ENCODE measurements around the gene FUNDC1.
A peak's percentile ranks its signal among the peaks of the same experiment; 100 is the strongest.

FUNDC1 gene

GRCh38 chrX:44483965-44484606 lies 58.6 kb downstream of the FUNDC1 start:
- CTCF ChIA-PET: interaction anchor here (0.9 kb wide), 1 partner anchor 46 kb away, joined by 3 read pairs; no protein-coding TSS in a partner anchor
- Histone ChIP-seq H3K4me3 (ENCODE audit: control insufficient read depth in 1 of 7, extremely low read depth in 1 of 7, insufficient read depth in 4 of 7, low read depth in 2 of 7, low read length in 6 of 7) (no peak overlapping the region), H3K9me3 (ENCODE audit: control extremely low read depth in 1 of 5, control insufficient read depth in 4 of 5, insufficient read depth in 2 of 5, low read depth in 1 of 5, low read length in 4 of 5) (peaks cover 0 to 8% (median 0%) of the 10 kb centered on the region in 5 experiments), H3K27me3 (replicated peaks in 2 of 5; ENCODE audit: control insufficient read depth in 4 of 5, insufficient read depth in 5 of 5, low read length in 4 of 5) (peaks cover 0 to 4% (median 0%) of the 10 kb centered on the region in 5 experiments), H3K27ac (ENCODE audit: insufficient read depth in 1 of 2, low read depth in 1 of 2, low read length in 2 of 2, poor library complexity in 1 of 2, severe bottlenecking in 2 of 2) (no peak overlapping the region), H3K4me1 (ENCODE audit: control extremely low read depth in 1 of 4, control insufficient read depth in 4 of 4, insufficient read depth in 4 of 4, low read length in 3 of 4) (no peaks in the 10 kb centered on the region), H3K36me3 (ENCODE audit: control insufficient read depth in 4 of 4, insufficient read depth in 4 of 4, low read length in 3 of 4) (no peaks in the 10 kb centered on the region)
- POLR2A ChIA-PET: no interaction called here
- peak in 2 of 3 donors; percentile 7 to 39 for DNase-seq
- WGBS (ENCODE audit: insufficient coverage): 92% methylated on average over 6 of the region's 8 CpGs

- no peak for DNase-seq
- POLR2A ChIA-PET: no interaction called here
- CTCF ChIA-PET: no interaction called here
- Histone ChIP-seq H3K4me3 (ENCODE audit: control insufficient read depth in 1 of 7, extremely low read depth in 1 of 7, insufficient read depth in 4 of 7, low read depth in 2 of 7, low read length in 6 of 7) (no peak overlapping the region), H3K4me1 (ENCODE audit: control extremely low read depth in 1 of 4, control insufficient read depth in 4 of 4, insufficient read depth in 4 of 4, low read length in 3 of 4) (no peaks in the 10 kb centered on the region), H3K36me3 (ENCODE audit: control insufficient read depth in 4 of 4, insufficient read depth in 4 of 4, low read length in 3 of 4) (no peaks in the 10 kb centered on the region), H3K27me3 (replicated peaks in 2 of 5; ENCODE audit: control insufficient read depth in 4 of 5, insufficient read depth in 5 of 5, low read length in 4 of 5) (peaks cover 0 to 4% (median 0%) of the 10 kb centered on the region in 5 experiments), H3K27ac (ENCODE audit: insufficient read depth in 1 of 2, low read depth in 1 of 2, low read length in 2 of 2, poor library complexity in 1 of 2, severe bottlenecking in 2 of 2) (no peak overlapping the region), H3K9me3 (ENCODE audit: control extremely low read depth in 1 of 5, control insufficient read depth in 4 of 5, insufficient read depth in 2 of 5, low read depth in 1 of 5, low read length in 4 of 5) (peaks cover 0 to 8% (median 0%) of the 10 kb centered on the region in 5 experiments)
- 86% methylated on average over 1 of the region's 1 CpG for WGBS (ENCODE audit: insufficient coverage)
Measured at GRCh38 chrX:44482575-44482974, 60.1 kb downstream of the FUNDC1 start.

GRCh38 chrX:44480591-44480990 lies 62.1 kb downstream of the FUNDC1 start:
- no peak for DNase-seq
- Histone ChIP-seq H3K4me3 (ENCODE audit: control insufficient read depth in 1 of 7, extremely low read depth in 1 of 7, insufficient read depth in 4 of 7, low read depth in 2 of 7, low read length in 6 of 7) (no peak overlapping the region), H3K36me3 (ENCODE audit: control insufficient read depth in 4 of 4, insufficient read depth in 4 of 4, low read length in 3 of 4) (no peaks in the 10 kb centered on the region), H3K27me3 (replicated peaks in 2 of 5; ENCODE audit: control insufficient read depth in 4 of 5, insufficient read depth in 5 of 5, low read length in 4 of 5) (peaks cover 0 to 4% (median 0%) of the 10 kb centered on the region in 5 experiments), H3K9me3 (ENCODE audit: control extremely low read depth in 1 of 5, control insufficient read depth in 4 of 5, insufficient read depth in 2 of 5, low read depth in 1 of 5, low read length in 4 of 5) (peaks cover 0 to 8% (median 0%) of the 10 kb centered on the region in 5 experiments), H3K4me1 (ENCODE audit: control extremely low read depth in 1 of 4, control insufficient read depth in 4 of 4, insufficient read depth in 4 of 4, low read length in 3 of 4) (no peaks in the 10 kb centered on the region), H3K27ac (ENCODE audit: insufficient read depth in 1 of 2, low read depth in 1 of 2, low read length in 2 of 2, poor library complexity in 1 of 2, severe bottlenecking in 2 of 2) (no peak overlapping the region)
- ChIA-PET CTCF (interaction anchor here (1.4 kb wide), 1 partner anchor 9 kb away, joined by 3 read pairs; no protein-coding TSS in a partner anchor), POLR2A (no interaction called here)
- 79% methylated on average over 2 of the region's 2 CpGs for WGBS (ENCODE audit: insufficient coverage)

- CTCF ChIA-PET: interaction anchor here (1.1 to 1.3 kb wide), 2 partner anchors 13 to 19 kb away, joined by 3 to 4 read pairs; no protein-coding TSS in a partner anchor
- POLR2A ChIA-PET: no interaction called here
- Histone ChIP-seq H3K4me1 (ENCODE audit: control extremely low read depth in 1 of 4, control insufficient read depth in 4 of 4, insufficient read depth in 4 of 4, low read length in 3 of 4) (no peaks in the 10 kb centered on the region), H3K27ac (ENCODE audit: insufficient read depth in 1 of 2, low read depth in 1 of 2, low read length in 2 of 2, poor library complexity in 1 of 2, severe bottlenecking in 2 of 2) (no peak overlapping the region), H3K4me3 (ENCODE audit: control insufficient read depth in 1 of 7, extremely low read depth in 1 of 7, insufficient read depth in 4 of 7, low read depth in 2 of 7, low read length in 6 of 7) (no peak overlapping the region), H3K27me3 (replicated peaks in 2 of 5; ENCODE audit: control insufficient read depth in 4 of 5, insufficient read depth in 5 of 5, low read length in 4 of 5) (peaks cover 0 to 9% (median 0%) of the 10 kb centered on the region in 5 experiments), H3K9me3 (ENCODE audit: control extremely low read depth in 1 of 5, control insufficient read depth in 4 of 5, insufficient read depth in 2 of 5, low read depth in 1 of 5, low read length in 4 of 5) (no peaks in the 10 kb centered on the region), H3K36me3 (ENCODE audit: control insufficient read depth in 4 of 4, insufficient read depth in 4 of 4, low read length in 3 of 4) (no peaks in the 10 kb centered on the region)
- WGBS (ENCODE audit: insufficient coverage): 85% methylated on average over 2 of the region's 2 CpGs
- DNase-seq: no peak
Measured at GRCh38 chrX:44474410-44474809, 68.2 kb downstream of the FUNDC1 start.

Data from common myeloid progenitor, CD34-positive (primary cell).